B cell (primary cell): ENCODE measurements around the gene COL4A3. TPM values are rescaled to one million over a fixed set of nuclear protein-coding genes. Genes with fewer than 3 reads are reported as not detected.

ENCODE experiments used
- ATAC-seq: fragments of 200-7000 bp; cut with Tn5 transposase; one replicate; pipeline ENCODE4 v1.10.0; 2021; ENCODE audit warnings: low read depth, mild to moderate bottlenecking, moderate number of reproducible peaks, moderate library complexity
- CTCF ChIA-PET: fragments of 350-600 bp; sonication (Branson Sonifier 250); formaldehyde crosslinking; loops from one replicate; lab custom pipeline; 2021; ENCODE audit warnings: antibody characterized with exemption, inconsistent platforms; lab: Charles Lee
- POLR2A ChIA-PET: fragments of 350-600 bp; sonication (Branson Sonifier 250); formaldehyde crosslinking; loops from one replicate; lab custom pipeline; 2021; ENCODE audit warnings: antibody characterized with exemption; lab: Charles Lee
- DNase-seq: peaks from one replicate; pipeline ENCODE4 v3.0.0; 2013
- H2AFZ ChIP-seq: 2 replicates; pipeline ENCODE4 v1.6.1; 2012; ENCODE audit warnings: mild to moderate bottlenecking, low read depth, low read length; ENCODE audit not compliant: insufficient read depth, poor library complexity, severe bottlenecking
- H3K27ac ChIP-seq, 2 donors: 1 replicate in 1 of 2; 2 replicates in 1 of 2; pipeline ENCODE4 v1.5.1; 2012 to 2013; ENCODE audit warnings: low read length in 2 of 2, mild to moderate bottlenecking in 2 of 2, moderate library complexity in 1 of 2
- H3K27me3 ChIP-seq, 4 experiments: fragments of 200-600 bp in 1 of 4; sonication (generic) in 1 of 4; replicated peaks in 1 of 4; 1 replicate in 2 of 4; 2 replicates in 2 of 4; pipeline versions ENCODE4 v1.6.1 to v1.7.0; 2013 to 2016; ENCODE audit warnings: low read length in 3 of 4, mild to moderate bottlenecking in 2 of 4, mixed read lengths in 1 of 4, moderate library complexity in 1 of 4; ENCODE audit not compliant: insufficient read depth in 4 of 4, control insufficient read depth in 3 of 4; ENCODE audit errors: control extremely low read depth in 1 of 4
- H3K36me3 ChIP-seq, 2 experiments: replicated peaks in 1 of 2; 1 replicate in 1 of 2; 2 replicates in 1 of 2; pipeline versions ENCODE4 v1.6.1 to v1.7.1; 2013; ENCODE audit warnings: low read length in 1 of 2; ENCODE audit not compliant: insufficient read depth in 2 of 2, control insufficient read depth in 1 of 2; ENCODE audit errors: control extremely low read depth in 1 of 2, extremely low read depth in 1 of 2
- H3K4me1 ChIP-seq, 2 donors: fragments of 200-600 bp in 1 of 2; sonication (generic) in 1 of 2; 1 replicate in 1 of 2; 2 replicates in 1 of 2; pipeline versions ENCODE4 v1.5.1 to v1.6.1; 2013 to 2017; ENCODE audit warnings: low read length in 2 of 2; ENCODE audit not compliant: control insufficient read depth in 2 of 2, insufficient read depth in 2 of 2
- H3K4me2 ChIP-seq: replicated peaks from 2 replicates; pipeline ENCODE3; 2012; ENCODE audit warnings: mild to moderate bottlenecking, low read depth, low read length; ENCODE audit not compliant: poor library complexity, severe bottlenecking
- H3K4me3 ChIP-seq, 5 experiments: fragments of 200-600 bp in 1 of 5; sonication (generic) in 1 of 5; 1 replicate in 3 of 5; 2 replicates in 2 of 5; pipeline versions ENCODE4 v1.5.1 to v1.7.0; 2011 to 2016; ENCODE audit warnings: low read length in 4 of 5, mild to moderate bottlenecking in 4 of 5, low read depth in 2 of 5, control low read depth in 1 of 5, moderate library complexity in 1 of 5; ENCODE audit not compliant: insufficient read depth in 1 of 5; ENCODE audit errors: control extremely low read depth in 1 of 5, extremely low read depth in 1 of 5
- H3K79me2 ChIP-seq: fragments of 200-600 bp; sonication (generic); one replicate; pipeline ENCODE4 v1.6.0; 2016; ENCODE audit warnings: low read length; ENCODE audit not compliant: control insufficient read depth, insufficient read depth
- H3K9ac ChIP-seq: fragments of 200-600 bp; sonication (generic); 2 replicates; pipeline ENCODE4 v1.6.1; 2017; ENCODE audit warnings: mild to moderate bottlenecking, low read length, moderate library complexity
- H3K9me3 ChIP-seq, 3 donors: one replicate each; pipeline versions ENCODE4 v1.6.1 to v1.7.1; 2013; ENCODE audit warnings: low read length in 2 of 3; ENCODE audit not compliant: control insufficient read depth in 2 of 3, insufficient read depth in 1 of 3; ENCODE audit errors: control extremely low read depth in 1 of 3
- H4K20me1 ChIP-seq: 2 replicates; pipeline ENCODE4 v1.6.0; 2012; ENCODE audit warnings: mild to moderate bottlenecking, low read length; ENCODE audit not compliant: insufficient read depth, control insufficient read depth, poor library complexity, severe bottlenecking
- H3K27ac Mint-ChIP-seq: one replicate; pipeline ENCODE4 v1.8.0; 2021; ENCODE audit warnings: mixed read lengths
- H3K27me3 Mint-ChIP-seq: one replicate; pipeline ENCODE4 v1.8.0; 2021; ENCODE audit warnings: mixed read lengths
- H3K4me1 Mint-ChIP-seq: one replicate; pipeline ENCODE4 v1.8.0; 2021; ENCODE audit warnings: mixed read lengths
- H3K4me3 Mint-ChIP-seq: one replicate; pipeline ENCODE4 v1.8.0; 2021; ENCODE audit warnings: mixed read lengths
- H3K9me3 Mint-ChIP-seq: one replicate; pipeline ENCODE4 v1.8.0; 2022; ENCODE audit warnings: mixed read lengths; ENCODE audit not compliant: insufficient read depth
- EZH2 ChIP-seq: IDR thresholded peaks from 2 replicates; pipeline ENCODE4 v1.6.1; 2012; ENCODE audit warnings: borderline replicate concordance, low read depth, mild to moderate bottlenecking, moderate library complexity, low read length; ENCODE audit not compliant: insufficient read depth, poor library complexity, severe bottlenecking
- WGBS: methylation state at CpG from one replicate; pipeline ENCODE4 v1.1.5; 2013; ENCODE audit warnings: missing lambda C conversion rate; ENCODE audit not compliant: insufficient coverage; 5-methylcytosine and 5-hydroxymethylcytosine counted together
- intact Hi-C: fragments of 100-400 bp; cut with micrococcal nuclease; formaldehyde crosslinking; loops from one replicate; pipeline ENCODE4 v1.10.0; 2022
- polyA plus RNA-seq: library from polyadenylated mRNA; depleted of rRNA; stranded (reverse); fragments of >200 nt; gene quantifications from 2 replicates; pipeline ENCODE4 v1.2.3, GENCODE V29; 2012
- total RNA-seq, 2 donors: library from RNA; stranded (reverse); fragments of 120-200 nt in 1 of 2; gene quantifications; 1 replicate in 1 of 2; 2 replicates in 1 of 2; pipeline versions ENCODE4 v1.2.3 to v1.2.4, GENCODE V29; 2013 to 2022
- TF ChIP-seq, protein P1 (sequence below): fragments of 200-600 bp; IDR thresholded peaks from one replicate; pipeline ENCODE4 v1.8.0; 2022; ENCODE audit warnings: antibody characterized with exemption, mild to moderate bottlenecking

The COL4A3 gene
- total and polyA plus RNA-seq, 2 donors (not counting 1 experiment from before 2014, with no cell fraction given): 33.4 to 45.9 TPM

DNA sequence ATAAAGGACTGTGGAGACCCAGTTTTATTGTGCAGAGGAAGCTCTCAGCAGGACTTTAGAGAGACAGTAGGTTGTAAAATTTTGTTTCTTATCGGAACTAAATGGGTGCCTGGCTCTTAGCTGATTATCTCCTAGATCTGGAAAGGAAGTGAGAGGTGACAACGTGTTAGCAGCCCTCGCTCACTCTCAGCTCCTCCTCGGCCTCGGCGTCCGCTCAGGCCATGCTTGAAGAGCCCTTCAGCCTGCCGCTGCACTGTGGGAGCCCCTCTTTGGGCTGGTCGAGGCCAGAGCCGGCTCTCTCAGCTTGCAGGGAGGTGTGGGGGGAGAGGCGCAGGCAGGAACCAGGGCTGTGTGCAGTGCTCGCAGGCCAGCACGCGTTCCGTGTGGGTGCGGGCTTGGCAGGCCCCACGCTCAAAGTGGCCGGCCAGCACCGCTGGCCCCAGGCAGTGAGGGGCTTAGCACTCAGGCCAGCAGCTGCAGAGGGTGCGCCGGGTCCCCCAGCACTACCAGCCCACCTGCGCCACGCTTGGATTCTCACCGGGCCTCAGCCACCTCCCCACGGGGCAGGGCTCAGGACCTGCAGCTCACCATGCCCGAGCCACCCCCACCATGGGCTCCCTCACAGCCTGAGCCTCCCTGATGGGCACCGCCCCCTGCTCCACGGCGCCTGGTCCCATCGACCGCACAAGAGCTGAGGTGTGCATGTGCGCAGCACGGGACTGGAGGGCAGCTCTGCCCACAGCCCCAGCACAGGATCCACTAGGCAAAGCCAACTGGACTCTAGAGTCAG, 156.1 kb downstream of the COL4A3 start:
- peaks cover 6 to 7% of the 10 kb centered on the region in 2 donors for H3K4me1 ChIP-seq
- ATAC-seq (no peak), DNase-seq (no peak)
- no peaks in the 10 kb centered on the region for H4K20me1 ChIP-seq
- no peak overlapping the region for H3K4me3 ChIP-seq
- H3K36me3 ChIP-seq: no peaks in the 10 kb centered on the region
- Mint-ChIP-seq H3K9me3 (no peaks in the 10 kb centered on the region), H3K27ac (no peak overlapping the region), H3K4me1 (peaks cover 11% of the 10 kb centered on the region), H3K4me3 (no peak overlapping the region), H3K27me3 (no peaks in the 10 kb centered on the region)
- H3K9me3 ChIP-seq: peaks cover 0 to 8% (median 2%) of the 10 kb centered on the region in 3 donors
- TF ChIP-seq, protein P1, sequence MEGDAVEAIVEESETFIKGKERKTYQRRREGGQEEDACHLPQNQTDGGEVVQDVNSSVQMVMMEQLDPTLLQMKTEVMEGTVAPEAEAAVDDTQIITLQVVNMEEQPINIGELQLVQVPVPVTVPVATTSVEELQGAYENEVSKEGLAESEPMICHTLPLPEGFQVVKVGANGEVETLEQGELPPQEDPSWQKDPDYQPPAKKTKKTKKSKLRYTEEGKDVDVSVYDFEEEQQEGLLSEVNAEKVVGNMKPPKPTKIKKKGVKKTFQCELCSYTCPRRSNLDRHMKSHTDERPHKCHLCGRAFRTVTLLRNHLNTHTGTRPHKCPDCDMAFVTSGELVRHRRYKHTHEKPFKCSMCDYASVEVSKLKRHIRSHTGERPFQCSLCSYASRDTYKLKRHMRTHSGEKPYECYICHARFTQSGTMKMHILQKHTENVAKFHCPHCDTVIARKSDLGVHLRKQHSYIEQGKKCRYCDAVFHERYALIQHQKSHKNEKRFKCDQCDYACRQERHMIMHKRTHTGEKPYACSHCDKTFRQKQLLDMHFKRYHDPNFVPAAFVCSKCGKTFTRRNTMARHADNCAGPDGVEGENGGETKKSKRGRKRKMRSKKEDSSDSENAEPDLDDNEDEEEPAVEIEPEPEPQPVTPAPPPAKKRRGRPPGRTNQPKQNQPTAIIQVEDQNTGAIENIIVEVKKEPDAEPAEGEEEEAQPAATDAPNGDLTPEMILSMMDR: no peak
- no peak for TF ChIP-seq EZH2
- CTCF ChIA-PET: no interaction called here
- no peak overlapping the region for H3K4me2 ChIP-seq
- POLR2A ChIA-PET: no interaction called here
- no peak overlapping the region for H3K27ac ChIP-seq
- H3K27me3 ChIP-seq: no peaks in the 10 kb centered on the region
- intact Hi-C loops: loop anchor here (5.0 to 10.0 kb wide), 2 partner anchors 64 to 158 kb away; partner anchors contain the start of genes COL4A3, COL4A4 and SCYGR1
- no peak overlapping the region for H2AFZ ChIP-seq
- WGBS: 96% methylated on average over 32 of the region's 33 CpGs
- H3K9ac ChIP-seq: no peak overlapping the region
- peaks cover 12% of the 10 kb centered on the region for H3K79me2 ChIP-seq
